GM13976 (cell line): ENCODE data around the gene MAPK4.

Experiments
- DNase-seq: peaks from one replicate; pipeline ENCODE4 v3.0.0; 2012; ENCODE audit warnings: low spot score
- in situ Hi-C: fragments of 300-500 bp; cut with MboI; formaldehyde crosslinking; loops from one replicate; pipeline ENCODE4 v1.12.0; 2022; ENCODE audit warnings: low sequenced_read_pairs, mixed read lengths, inconsistent platforms; ENCODE audit not compliant: unreplicated experiment
- TF ChIP-seq, protein P1 (sequence below): IDR thresholded peaks from 2 replicates; pipeline ENCODE4 v1.5.1; 2012; ENCODE audit warnings: borderline replicate concordance, mild to moderate bottlenecking; ENCODE audit not compliant: insufficient read depth; ENCODE audit errors: extremely low read depth, missing control alignments, control extremely low read depth

Gene MAPK4

DNA sequence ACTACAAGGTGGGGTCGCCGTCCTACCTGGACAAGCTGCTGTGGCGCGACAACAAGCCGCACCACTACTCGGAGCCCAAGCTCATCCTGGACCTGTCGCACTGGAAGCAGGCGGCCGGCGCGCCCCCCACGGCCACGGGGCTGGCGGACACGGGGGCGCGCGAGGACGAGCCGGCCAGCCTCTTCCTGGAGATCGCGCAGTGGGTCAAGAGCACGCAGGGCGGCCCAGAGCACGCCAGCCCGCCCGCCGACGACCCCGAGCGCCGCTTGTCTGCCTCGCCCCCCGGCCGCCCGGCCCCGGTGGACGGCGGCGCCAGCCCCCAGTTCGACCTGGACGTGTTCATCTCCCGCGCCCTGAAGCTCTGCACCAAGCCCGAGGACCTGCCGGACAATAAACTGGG lies 169.5 kb downstream of the MAPK4 start:
- no peak for DNase-seq
- TF ChIP-seq, protein P1, sequence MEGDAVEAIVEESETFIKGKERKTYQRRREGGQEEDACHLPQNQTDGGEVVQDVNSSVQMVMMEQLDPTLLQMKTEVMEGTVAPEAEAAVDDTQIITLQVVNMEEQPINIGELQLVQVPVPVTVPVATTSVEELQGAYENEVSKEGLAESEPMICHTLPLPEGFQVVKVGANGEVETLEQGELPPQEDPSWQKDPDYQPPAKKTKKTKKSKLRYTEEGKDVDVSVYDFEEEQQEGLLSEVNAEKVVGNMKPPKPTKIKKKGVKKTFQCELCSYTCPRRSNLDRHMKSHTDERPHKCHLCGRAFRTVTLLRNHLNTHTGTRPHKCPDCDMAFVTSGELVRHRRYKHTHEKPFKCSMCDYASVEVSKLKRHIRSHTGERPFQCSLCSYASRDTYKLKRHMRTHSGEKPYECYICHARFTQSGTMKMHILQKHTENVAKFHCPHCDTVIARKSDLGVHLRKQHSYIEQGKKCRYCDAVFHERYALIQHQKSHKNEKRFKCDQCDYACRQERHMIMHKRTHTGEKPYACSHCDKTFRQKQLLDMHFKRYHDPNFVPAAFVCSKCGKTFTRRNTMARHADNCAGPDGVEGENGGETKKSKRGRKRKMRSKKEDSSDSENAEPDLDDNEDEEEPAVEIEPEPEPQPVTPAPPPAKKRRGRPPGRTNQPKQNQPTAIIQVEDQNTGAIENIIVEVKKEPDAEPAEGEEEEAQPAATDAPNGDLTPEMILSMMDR: no peak
- in situ Hi-C loops: no loop called here

DNA sequence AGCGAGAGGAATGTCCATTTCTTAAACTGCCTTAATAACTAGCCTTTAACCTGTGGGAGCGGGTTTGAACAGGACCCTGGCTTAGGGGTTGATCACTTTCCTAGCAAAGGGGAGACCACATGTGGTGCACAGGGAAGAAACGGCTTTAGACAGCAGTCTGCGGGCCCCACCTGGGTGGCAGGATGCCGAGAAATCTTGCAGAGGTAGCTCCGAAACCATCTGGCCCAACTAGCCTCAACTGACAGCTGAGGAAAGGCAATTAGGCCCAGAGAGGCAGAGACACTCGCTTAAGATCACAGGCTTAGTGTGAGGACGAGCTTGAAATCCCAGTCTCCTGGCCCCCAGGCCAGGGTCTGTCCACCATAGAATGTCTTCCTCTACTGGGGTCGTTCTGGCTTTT lies 170.1 kb downstream of the MAPK4 start:
- in situ Hi-C loops: no loop called here
- TF ChIP-seq, protein P1: no peak
- no peak for DNase-seq

DNA sequence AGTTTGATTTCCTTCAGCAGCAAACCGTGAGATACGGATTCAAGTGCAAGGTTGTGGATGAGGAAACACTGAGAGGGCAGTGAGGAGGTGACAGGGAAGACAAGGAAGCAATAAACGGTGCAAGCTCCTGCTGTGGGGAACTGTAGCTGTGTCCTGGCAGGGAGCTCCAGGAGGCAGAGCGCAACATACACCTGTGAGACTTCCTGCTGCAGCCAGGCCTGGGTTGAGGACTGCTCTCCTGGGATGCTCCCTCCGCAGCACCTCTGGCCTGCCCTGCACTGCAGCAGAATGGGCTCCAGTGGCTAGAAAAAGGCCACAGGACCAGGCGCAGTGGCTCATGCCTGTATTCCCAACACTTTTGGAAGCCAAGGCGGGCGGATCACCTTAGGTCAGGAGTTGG lies 174.5 kb downstream of the MAPK4 start:
- TF ChIP-seq, protein P1: no peak
- in situ Hi-C loops: no loop called here

DNA sequence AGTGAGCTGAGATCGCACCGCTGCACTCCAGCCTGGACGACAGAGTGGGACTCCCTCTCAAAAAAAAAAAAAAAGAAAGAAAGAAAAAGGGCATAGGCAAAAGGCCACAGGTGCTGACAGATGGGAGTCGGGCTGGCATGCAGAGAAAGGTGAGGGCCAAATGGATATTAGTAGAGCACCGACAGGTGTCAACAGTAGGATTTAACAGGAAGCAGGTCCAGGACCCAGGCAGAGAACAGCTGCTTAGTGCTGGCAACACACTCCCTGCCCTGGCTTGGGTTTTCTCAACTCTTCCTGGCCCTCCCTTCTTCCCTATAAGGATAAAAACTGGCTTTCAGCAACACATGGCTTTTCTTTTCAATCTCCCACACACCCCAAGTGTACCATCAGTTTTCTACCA lies 175.0 kb downstream of the MAPK4 start:
- no peak for DNase-seq
- in situ Hi-C loops: no loop called here
- TF ChIP-seq, protein P1: no peak

More for the DNA sequence above, 174.5 kb downstream of the MAPK4 start:
- DNase-seq: no peak

DNA sequence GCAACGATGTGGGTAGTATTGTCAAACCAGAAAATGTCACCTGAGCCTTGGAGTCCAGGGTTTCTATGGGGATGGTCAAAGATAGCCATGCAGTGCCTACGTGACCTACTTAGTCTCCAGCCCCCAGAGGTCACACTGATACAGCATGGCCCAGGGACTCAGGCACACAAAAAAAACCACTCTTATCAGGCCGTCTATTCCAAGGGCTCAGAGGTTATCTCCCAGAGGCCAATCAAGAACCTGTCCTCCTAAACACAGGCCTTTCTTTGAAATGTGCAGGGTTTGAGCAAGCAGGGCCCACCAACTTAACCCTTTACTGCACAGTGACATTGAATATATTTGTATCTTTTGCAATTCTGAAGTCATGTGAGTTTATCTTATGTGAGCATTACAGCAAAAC lies 177.2 kb downstream of the MAPK4 start:
- TF ChIP-seq, protein P1: no peak
- DNase-seq: no peak
- in situ Hi-C loops: no loop called here

DNA sequence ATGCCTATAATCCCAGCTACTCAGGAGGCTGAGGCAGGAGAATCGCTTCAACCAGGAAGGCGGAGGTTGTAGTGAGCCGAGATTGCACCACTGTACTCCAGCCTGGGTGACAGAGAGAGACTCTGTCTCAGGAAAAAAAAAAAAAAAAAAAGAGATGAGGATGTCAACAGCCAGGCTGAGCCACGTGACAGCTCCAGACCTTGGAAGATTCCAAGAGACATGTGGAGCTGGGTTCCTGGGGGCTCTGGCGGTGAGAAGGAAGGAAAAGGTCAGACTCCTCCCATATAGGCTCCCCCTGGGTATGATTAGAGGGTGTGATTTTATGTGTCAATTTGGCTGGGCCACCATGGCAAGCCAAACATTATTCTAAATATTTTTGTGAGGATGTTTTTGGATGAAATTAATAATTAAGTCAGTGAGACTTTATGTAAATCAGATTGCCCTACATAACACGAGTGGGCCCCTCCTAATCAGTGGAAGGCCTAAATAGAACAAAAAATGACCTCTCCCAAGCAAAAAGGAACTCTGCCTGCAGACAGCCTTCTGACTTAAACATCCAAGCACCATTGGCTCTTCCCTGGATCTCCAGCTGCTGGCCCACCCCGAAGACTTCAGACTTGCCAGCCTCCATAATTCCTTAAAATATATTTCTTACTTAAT lies 178.3 kb downstream of the MAPK4 start:
- DNase-seq: no peak
- in situ Hi-C loops: no loop called here
- TF ChIP-seq, protein P1: no peak
